H1 (cell line): ENCODE data around the gene RALA. TPM values are rescaled to one million over a fixed set of nuclear protein-coding genes. Genes with fewer than 3 reads are reported as not detected.

Experiments
- ATF3 ChIP-seq: IDR thresholded peaks from 2 replicates; pipeline ENCODE4 v1.6.1; 2011; ENCODE audit warnings: low read depth, mild to moderate bottlenecking, low read length; ENCODE audit not compliant: insufficient read depth
- CBX5 ChIP-seq: fragments of 300-800, 300-1000 bp; sonication (generic); IDR thresholded peaks from 2 replicates; pipeline ENCODE4 v1.7.1; 2016; ENCODE audit warnings: antibody characterized with exemption, low read length, low read depth
- CBX8 ChIP-seq: fragments of 300-800, 300-1000 bp; sonication (generic); IDR thresholded peaks from 2 replicates; pipeline ENCODE4 v1.7.1; 2016; ENCODE audit warnings: low read depth, low read length, borderline replicate concordance
- CEBPB ChIP-seq: IDR thresholded peaks from 2 replicates; pipeline ENCODE4 v1.6.1; 2012; ENCODE audit warnings: low read depth, low read length
- CTBP2 ChIP-seq: IDR thresholded peaks from 2 replicates; pipeline ENCODE4 v1.7.0; 2011; ENCODE audit warnings: borderline replicate concordance, mild to moderate bottlenecking, moderate library complexity, mixed read lengths, low read length; ENCODE audit not compliant: insufficient read depth, insufficient read length
- CTCF ChIP-seq, 3 experiments: IDR thresholded peaks; 1 replicate in 2 of 3; 2 replicates in 1 of 3; pipeline versions ENCODE4 v1.5.1 to v1.6.1; 2011; ENCODE audit warnings: low read length in 3 of 3, mild to moderate bottlenecking in 3 of 3, inconsistent platforms in 2 of 3, low read depth in 1 of 3, moderate library complexity in 1 of 3; ENCODE audit not compliant: insufficient read depth in 1 of 3; ENCODE audit errors: control extremely low read depth in 1 of 3
- E2F6 ChIP-seq: IDR thresholded peaks from 2 replicates; pipeline ENCODE4 v1.6.1; 2012; ENCODE audit warnings: inconsistent platforms
- EP300 ChIP-seq, 2 experiments: IDR thresholded peaks; 1 replicate in 1 of 2; 2 replicates in 1 of 2; pipeline ENCODE4 v1.6.1; 2011 to 2012; ENCODE audit warnings: low read depth in 2 of 2, low read length in 2 of 2, mild to moderate bottlenecking in 2 of 2, borderline replicate concordance in 1 of 2, inconsistent platforms in 1 of 2, moderate library complexity in 1 of 2
- GABPA ChIP-seq: IDR thresholded peaks from 2 replicates; pipeline ENCODE4 v1.6.1; 2011; ENCODE audit warnings: mild to moderate bottlenecking, low read length, moderate library complexity, borderline replicate concordance; ENCODE audit not compliant: insufficient read depth
- JUN ChIP-seq: IDR thresholded peaks from 2 replicates; pipeline ENCODE4 v1.6.1; 2011; ENCODE audit warnings: low read depth, mild to moderate bottlenecking, improper control_type of control experiment, low read length
- KDM1A ChIP-seq: fragments of 200-600, 300-600 bp; sonication (generic); IDR thresholded peaks from 2 replicates; pipeline ENCODE4 v1.7.1; 2016; ENCODE audit warnings: mild to moderate bottlenecking, low read length, borderline replicate concordance
- KDM4A ChIP-seq: IDR thresholded peaks from one replicate; pipeline ENCODE4 v1.7.1; 2012; ENCODE audit warnings: low read depth, mild to moderate bottlenecking, moderate library complexity, low read length, inconsistent platforms; ENCODE audit not compliant: severe bottlenecking
- MAX ChIP-seq: IDR thresholded peaks from 2 replicates; pipeline ENCODE4 v1.6.1; 2012; ENCODE audit warnings: inconsistent platforms
- PHF8 ChIP-seq: fragments of 200-600 bp; sonication (generic); conservative IDR thresholded peaks from 2 replicates; pipeline ENCODE4 v1.7.1; 2012; ENCODE audit warnings: low read depth, mild to moderate bottlenecking, inconsistent platforms, low read length, moderate library complexity
- POU5F1 ChIP-seq: IDR thresholded peaks from 2 replicates; pipeline ENCODE4 v1.6.1; 2011; ENCODE audit warnings: low read depth, mild to moderate bottlenecking, low read length, moderate library complexity
- RFX5 ChIP-seq: IDR thresholded peaks from 2 replicates; pipeline ENCODE4 v1.6.1; 2011; ENCODE audit warnings: low read depth, low read length, improper control_type of control experiment, borderline replicate concordance
- SP1 ChIP-seq: IDR thresholded peaks from 2 replicates; pipeline ENCODE4 v1.6.1; 2011; ENCODE audit warnings: low read depth, low read length
- SP4 ChIP-seq: IDR thresholded peaks from 2 replicates; pipeline ENCODE4 v1.6.1; 2012; ENCODE audit warnings: low read length, inconsistent platforms
- TEAD4 ChIP-seq: IDR thresholded peaks from 2 replicates; pipeline ENCODE4 v1.6.1; 2012; ENCODE audit warnings: low read depth, low read length, inconsistent platforms, mixed read lengths
- ZNF274 ChIP-seq: IDR thresholded peaks from 2 replicates; pipeline ENCODE4 v1.7.0; 2012; ENCODE audit warnings: low read length, borderline replicate concordance; ENCODE audit errors: extremely low read depth
- polyA plus RNA-seq, 7 experiments: library from polyadenylated mRNA; depleted of rRNA in 3 of 7; stranded (reverse) in 5 of 7; unstranded in 2 of 7; fragments of >200 nt in 5 of 7; fragments of 200-250 nt in 2 of 7; gene quantifications; 1 replicate in 5 of 7; 2 replicates in 1 of 7; 4 replicates in 1 of 7; pipeline versions ENCODE4 v1.2.1 to v1.2.3, GENCODE V29; 2011 to 2013; ENCODE audit warnings: missing spikeins in 2 of 7, mixed read lengths in 2 of 7
- total RNA-seq: library from RNA; stranded (reverse); fragmentation: NEBNext Ultra II Directional; extraction: Animal tissue kit (Norgen Biotek cat#: 25700); gene quantifications from 2 replicates; pipeline ENCODE4 v1.2.1, GENCODE V29; 2021

The RALA gene
- total and polyA plus RNA-seq, 2 of the 8 experiments (the other 6 are each of a cell fraction or from before 2014, with no cell fraction given) = 24.1 to 72.8 TPM

- TF ChIP-seq ZNF274 (no peak), EP300 (IDR thresholded peaks at IDR 0.05; ENCODE audit: borderline replicate concordance in 1 of 2, low read depth in 2 of 2, low read length in 2 of 2) (no peak), POU5F1 (no peak), CTBP2 (no peak), CEBPB (no peak), CTCF (IDR thresholded peaks at IDR 0.05; ENCODE audit: control extremely low read depth in 1 of 3, insufficient read depth in 1 of 3, low read depth in 1 of 3, low read length in 3 of 3) (peak; percentile 98 to 100 (median 100)), CBX5 (no peak), PHF8 (no peak), JUN (no peak), ATF3 (no peak), CBX8 (no peak), KDM4A (no peak), TEAD4 (0 out of 2 replicates have a peak, but pooled peaks have one; percentile 24), MAX (peak; percentile 43; the same call in 1 of the 2 replicates), SP1 (no peak), GABPA (no peak), E2F6 (no peak), SP4 (no peak), RFX5 (no peak), KDM1A (no peak)
These were observed 118.7 kb downstream of the RALA start (continued) for GRCh38 chr7:39741942-39742623.
